ENCODE data around the gene DUOXA2. TPM values are rescaled to one million over a fixed set of nuclear protein-coding genes. Genes with fewer than 3 reads are reported as not detected.
A peak's percentile ranks its signal among the peaks of the same experiment; 100 is the strongest.

DUOXA2 gene
- total RNA-seq, 2 experiments from 2014 or later: not detected

- no peak overlapping the region for H3K4me3 Mint-ChIP-seq
- H3K36me3 Mint-ChIP-seq: no peaks in the 10 kb centered on the region
- ChIA-PET CTCF (interaction anchor here (1.1 kb wide), 1 partner anchor 13 kb away, joined by 3 read pairs; no protein-coding TSS in a partner anchor), POLR2A (interaction anchor here (0.5 kb wide), 1 partner anchor 24 kb away, joined by 4 read pairs; no protein-coding TSS in a partner anchor)
- peaks cover 70% of the 10 kb centered on the region for H3K27me3 Mint-ChIP-seq
- intact Hi-C loops (cut with micrococcal nuclease): no loop called here
- H3K27ac Mint-ChIP-seq: no peak overlapping the region
- H3K9me3 Mint-ChIP-seq: no peaks in the 10 kb centered on the region
- DNase-seq: no peak
- peaks cover 38% of the 10 kb centered on the region for H3K4me1 Mint-ChIP-seq (ENCODE audit: low read depth)
Measured at GRCh38 chr15:45113380-45113990, 641 bp upstream of the DUOXA2 start.

- peaks cover 69% of the 10 kb centered on the region for H3K27me3 Mint-ChIP-seq
- H3K4me3 Mint-ChIP-seq: no peak overlapping the region
- CTCF ChIA-PET: interaction anchor here (0.8 to 1.0 kb wide), 2 partner anchors 10 to 21 kb away, joined by 3 read pairs; no protein-coding TSS in a partner anchor
- H3K9me3 Mint-ChIP-seq: no peaks in the 10 kb centered on the region
- POLR2A ChIA-PET: no interaction called here
- intact Hi-C loops (cut with micrococcal nuclease): no loop called here
- H3K36me3 Mint-ChIP-seq: no peaks in the 10 kb centered on the region
- H3K27ac Mint-ChIP-seq: no peak overlapping the region
- DNase-seq: no peak
- H3K4me1 Mint-ChIP-seq (ENCODE audit: low read depth): peaks cover 38% of the 10 kb centered on the region
Measured at GRCh38 chr15:45114751-45115085, 592 bp downstream of the DUOXA2 start.

GRCh38 chr15:45115312-45115820 lies 1.2 kb downstream of the DUOXA2 start:
- POLR2A ChIA-PET: no interaction called here
- H3K36me3 Mint-ChIP-seq: no peaks in the 10 kb centered on the region
- no peak for DNase-seq
- peaks cover 38% of the 10 kb centered on the region for H3K4me1 Mint-ChIP-seq (ENCODE audit: low read depth)
- H3K4me3 Mint-ChIP-seq: no peak overlapping the region
- H3K27me3 Mint-ChIP-seq: peaks cover 65% of the 10 kb centered on the region
- H3K27ac Mint-ChIP-seq: no peak overlapping the region
- CTCF ChIA-PET: interaction anchor here (0.8 to 1.8 kb wide), 2 partner anchors 12 to 20 kb away, joined by 3 to 8 read pairs; no protein-coding TSS in a partner anchor
- no peaks in the 10 kb centered on the region for H3K9me3 Mint-ChIP-seq
- intact Hi-C loops (cut with micrococcal nuclease): no loop called here

DNA sequence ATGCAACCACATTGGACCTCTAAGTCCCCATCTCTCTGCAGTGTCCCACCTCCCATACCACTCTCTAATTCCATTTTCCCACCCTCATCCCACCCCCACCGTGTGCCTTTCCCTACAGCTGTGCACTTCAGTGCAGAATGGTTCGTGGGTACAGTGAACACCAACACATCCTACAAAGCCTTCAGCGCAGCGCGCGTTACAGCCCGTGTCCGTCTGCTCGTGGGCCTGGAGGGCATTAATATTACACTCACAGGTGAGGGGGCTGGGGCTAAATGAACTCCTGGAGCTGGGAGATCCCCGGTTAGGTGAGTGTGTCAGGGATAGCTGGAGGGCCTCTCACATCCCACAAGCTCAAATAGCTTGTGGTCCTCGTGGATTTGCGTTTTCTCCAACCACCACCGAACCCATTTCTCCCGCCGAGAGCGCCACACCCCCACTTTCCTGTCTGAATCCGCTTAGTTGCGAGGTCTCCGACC lies 1.9 kb downstream of the DUOXA2 start:
- CTCF ChIA-PET: interaction anchor here (0.6 to 1.8 kb wide), 6 partner anchors 11 to 284 kb away, joined by 3 to 8 read pairs (median 3); no protein-coding TSS in a partner anchor
- POLR2A ChIA-PET: no interaction called here

GRCh38 chr15:45116482-45117307 lies 2.6 kb downstream of the DUOXA2 start:
- peaks cover 38% of the 10 kb centered on the region for H3K4me1 Mint-ChIP-seq (ENCODE audit: low read depth)
- H3K27ac Mint-ChIP-seq: no peak overlapping the region
- H3K27me3 Mint-ChIP-seq: peaks cover 67% of the 10 kb centered on the region
- no peak overlapping the region for H3K4me3 Mint-ChIP-seq
- ChIA-PET CTCF (interaction anchor here (0.6 to 1.8 kb wide), 6 partner anchors 10 to 283 kb away, joined by 3 to 8 read pairs (median 3); no protein-coding TSS in a partner anchor), POLR2A (no interaction called here)
- H3K36me3 Mint-ChIP-seq: no peaks in the 10 kb centered on the region
- no peaks in the 10 kb centered on the region for H3K9me3 Mint-ChIP-seq
- DNase-seq: no peak
- intact Hi-C loops (cut with micrococcal nuclease): no loop called here

More for the DNA sequence above, 1.9 kb downstream of the DUOXA2 start:
- Mint-ChIP-seq H3K4me3 (no peak overlapping the region), H3K4me1 (ENCODE audit: low read depth) (peaks cover 38% of the 10 kb centered on the region), H3K9me3 (no peaks in the 10 kb centered on the region), H3K27ac (no peak overlapping the region), H3K27me3 (peaks cover 66% of the 10 kb centered on the region), H3K36me3 (no peaks in the 10 kb centered on the region)
- no peak for DNase-seq
- intact Hi-C loops (cut with micrococcal nuclease): no loop called here

DNA sequence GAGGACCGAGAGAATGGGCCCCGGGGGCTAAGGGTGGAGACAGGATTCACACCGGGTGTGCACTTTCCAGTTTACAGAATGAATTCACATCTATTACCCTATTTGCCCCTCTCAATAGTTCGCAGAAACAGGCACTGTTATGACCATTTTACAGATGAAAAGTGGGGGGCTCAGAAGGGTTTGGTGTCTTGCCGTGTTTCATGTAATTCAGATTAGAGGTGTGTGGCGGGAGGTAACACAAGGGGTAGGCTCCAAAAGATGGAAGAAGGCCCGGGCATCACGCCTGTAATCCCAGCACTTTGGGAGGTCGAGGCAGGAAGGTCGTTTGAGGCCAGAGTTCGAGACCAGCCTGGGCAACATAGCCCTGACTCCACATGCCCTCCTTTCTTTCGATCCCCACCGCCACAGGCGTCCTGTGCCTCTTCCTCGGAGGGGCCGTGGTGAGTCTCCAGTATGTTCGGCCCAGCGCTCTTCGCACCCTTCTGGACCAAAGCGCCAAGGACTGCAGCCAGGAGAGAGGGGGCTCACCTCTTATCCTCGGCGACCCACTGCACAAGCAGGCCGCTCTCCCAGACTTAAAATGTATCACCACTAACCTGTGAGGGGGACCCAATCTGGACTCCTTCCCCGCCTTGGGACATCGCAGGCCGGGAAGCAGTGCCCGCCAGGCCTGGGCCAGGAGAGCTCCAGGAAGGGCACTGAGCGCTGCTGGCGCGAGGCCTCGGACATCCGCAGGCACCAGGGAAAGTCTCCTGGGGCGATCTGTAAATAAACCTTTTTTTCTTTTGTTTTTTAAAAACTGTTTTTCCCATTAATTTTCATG lies 3.4 kb downstream of the DUOXA2 start:
- Mint-ChIP-seq H3K4me3 (no peak overlapping the region), H3K27ac (no peak overlapping the region)

DNA sequence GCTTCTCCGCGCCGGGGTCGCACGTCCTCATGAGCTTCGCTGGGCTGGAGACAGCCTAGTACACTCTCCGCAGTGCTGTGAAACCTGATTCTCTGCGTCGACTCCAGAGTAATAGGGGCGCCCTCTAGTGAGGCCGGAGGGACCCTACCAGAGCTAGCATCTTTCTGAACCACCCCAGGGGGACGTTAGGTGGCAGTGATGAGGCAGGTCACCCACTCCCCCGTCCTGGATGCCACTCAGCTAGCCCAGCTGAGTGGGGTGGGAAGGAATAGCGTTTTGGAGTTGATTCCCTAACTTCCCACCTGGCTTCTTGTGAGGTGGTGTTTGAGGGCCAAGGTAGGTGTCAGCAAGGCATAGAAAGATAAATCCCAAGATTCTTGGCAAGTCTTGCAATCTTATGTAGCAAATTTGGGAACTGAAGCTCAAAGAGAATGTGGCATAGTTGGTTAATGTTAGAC lies 4.0 kb downstream of the DUOXA2 start:
- Mint-ChIP-seq H3K27me3 (peaks cover 57% of the 10 kb centered on the region), H3K4me1 (ENCODE audit: low read depth) (peaks cover 26% of the 10 kb centered on the region), H3K9me3 (no peaks in the 10 kb centered on the region), H3K36me3 (no peaks in the 10 kb centered on the region), H3K27ac (no peak overlapping the region), H3K4me3 (no peak overlapping the region)
- ChIA-PET CTCF (interaction anchor here (0.6 to 4.6 kb wide), 63 partner anchors 9 to 1176 kb away, joined by 3 to 65 read pairs (median 4); partner anchors contain the start of genes DUOX1, DUOXA1 and SHF), POLR2A (no interaction called here)
- intact Hi-C loops (cut with micrococcal nuclease): loop anchor here (2.0 kb wide), 2 partner anchors 15 to 83 kb away; no protein-coding TSS in a partner anchor
- DNase-seq: peak; percentile 91

More for the DNA sequence above, 3.4 kb downstream of the DUOXA2 start:
- ChIA-PET POLR2A (no interaction called here), CTCF (interaction anchor here (0.6 to 4.6 kb wide), 57 partner anchors 8 to 1176 kb away, joined by 3 to 65 read pairs (median 4); partner anchors contain the start of genes DUOX1, DUOXA1 and SHF)
- intact Hi-C loops (cut with micrococcal nuclease): loop anchor here (2.0 kb wide), 2 partner anchors 15 to 83 kb away; no protein-coding TSS in a partner anchor
- Mint-ChIP-seq H3K36me3 (no peaks in the 10 kb centered on the region), H3K27me3 (peaks cover 61% of the 10 kb centered on the region), H3K9me3 (no peaks in the 10 kb centered on the region), H3K4me1 (ENCODE audit: low read depth) (peaks cover 30% of the 10 kb centered on the region)
- DNase-seq: no peak

DNA sequence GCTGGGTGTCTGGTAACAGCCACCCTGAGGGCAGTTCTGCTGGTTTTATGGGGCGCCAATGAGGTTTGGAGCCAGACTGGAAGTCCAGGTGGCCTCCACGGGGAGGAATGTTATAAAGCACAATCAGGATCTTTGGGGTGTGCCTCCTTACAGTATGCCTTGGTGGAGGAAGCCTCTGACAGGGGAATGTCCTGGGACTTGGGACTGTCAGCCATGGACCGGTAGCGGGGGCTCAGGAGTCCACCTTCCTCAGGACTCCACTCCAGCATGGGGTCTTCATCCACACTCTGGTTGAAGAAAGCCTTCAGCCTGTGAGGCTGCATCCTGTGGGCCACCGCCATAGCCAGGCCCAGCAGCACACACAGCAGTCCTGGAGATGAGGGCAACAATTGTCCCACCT lies 4.9 kb downstream of the DUOXA2 start:
- no peak overlapping the region for H3K27ac Mint-ChIP-seq
- H3K4me3 Mint-ChIP-seq: no peak overlapping the region
- peaks cover 49% of the 10 kb centered on the region for H3K27me3 Mint-ChIP-seq
- peaks cover 23% of the 10 kb centered on the region for H3K4me1 Mint-ChIP-seq (ENCODE audit: low read depth)
- no peaks in the 10 kb centered on the region for H3K9me3 Mint-ChIP-seq
- CTCF ChIA-PET: interaction anchor here (0.7 to 4.6 kb wide), 27 partner anchors 8 to 288 kb away, joined by 3 to 65 read pairs (median 6); partner anchors contain the start of genes DUOX1 and DUOXA1
- POLR2A ChIA-PET: no interaction called here
- H3K36me3 Mint-ChIP-seq: no peaks in the 10 kb centered on the region
- intact Hi-C loops (cut with micrococcal nuclease): loop anchor here (2.0 kb wide), 2 partner anchors 14 to 82 kb away; no protein-coding TSS in a partner anchor
- DNase-seq: no peak

DNA sequence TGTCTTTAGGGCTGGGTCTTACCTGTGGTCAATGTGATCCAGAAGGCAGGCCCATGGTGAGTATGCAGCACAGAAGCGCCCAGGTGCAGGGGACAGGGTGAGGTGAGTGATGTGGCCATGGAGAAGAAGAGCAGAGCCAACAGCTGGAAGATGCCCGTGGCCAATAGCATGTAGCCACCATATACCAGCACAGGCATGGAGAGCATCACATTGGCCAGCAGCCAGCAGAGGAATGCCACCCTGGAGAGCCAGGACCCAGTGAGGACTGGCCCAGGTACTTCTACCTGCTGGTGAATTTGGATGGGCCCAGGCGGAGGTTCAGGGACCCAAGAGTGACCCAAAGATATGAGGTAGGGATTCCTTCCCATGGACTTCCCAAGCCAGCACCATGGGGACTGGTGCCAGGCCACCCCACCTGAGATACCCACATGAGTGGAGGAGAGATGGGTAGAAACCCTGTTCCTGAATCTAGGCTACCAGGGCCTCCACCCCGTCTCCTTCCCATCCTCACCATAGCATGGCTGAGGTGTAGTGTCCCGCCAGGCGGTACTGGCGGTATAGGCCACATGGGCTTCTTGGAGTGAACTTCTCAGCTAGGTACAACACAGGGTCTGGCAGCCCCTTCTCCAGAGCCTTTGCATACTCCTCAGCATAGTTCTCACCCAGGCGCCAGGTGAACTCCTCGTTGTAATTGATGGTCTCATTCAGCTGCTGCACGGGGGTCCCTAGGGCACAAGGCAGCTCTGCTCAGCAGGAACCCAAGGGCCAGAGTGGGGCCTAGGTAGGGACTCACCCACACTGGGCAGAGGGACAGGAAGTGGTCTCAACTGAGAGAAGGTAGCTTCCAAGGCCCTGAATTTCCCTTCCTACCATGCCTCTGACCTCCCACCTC lies 6.2 kb downstream of the DUOXA2 start:
- ChIA-PET POLR2A (no interaction called here), CTCF (interaction anchor here (0.5 to 4.6 kb wide), 4 partner anchors 8 to 309 kb away, joined by 3 to 65 read pairs (median 4); partner anchors contain the start of genes DUOX1 and DUOXA1)
- Mint-ChIP-seq H3K4me1 (ENCODE audit: low read depth) (peaks cover 17% of the 10 kb centered on the region), H3K27me3 (peaks cover 40% of the 10 kb centered on the region), H3K27ac (no peak overlapping the region), H3K36me3 (no peaks in the 10 kb centered on the region), H3K4me3 (no peak overlapping the region), H3K9me3 (no peaks in the 10 kb centered on the region)
- intact Hi-C loops (cut with micrococcal nuclease): no loop called here
- no peak for DNase-seq

DNA sequence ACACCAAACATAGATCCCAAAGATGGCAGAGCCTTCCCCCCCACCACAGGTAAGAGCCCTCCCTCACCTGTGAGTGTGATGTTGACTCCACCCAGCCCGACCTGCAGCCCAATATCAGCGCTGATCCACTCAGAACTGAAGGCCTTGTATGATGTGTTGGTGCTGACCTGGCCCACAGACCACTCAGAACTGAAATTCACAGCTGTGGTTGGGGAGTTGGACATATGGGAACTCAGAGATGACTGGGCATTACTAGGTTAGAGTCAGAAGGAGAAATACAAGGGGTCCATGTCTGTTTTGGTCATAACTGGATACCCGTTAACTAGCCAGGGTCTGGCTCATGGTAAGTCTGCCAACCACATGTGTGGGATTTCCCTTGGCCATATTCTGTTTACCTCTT lies 6.9 kb downstream of the DUOXA2 start:
- Mint-ChIP-seq H3K9me3 (no peaks in the 10 kb centered on the region), H3K4me1 (ENCODE audit: low read depth) (peaks cover 17% of the 10 kb centered on the region), H3K27ac (no peak overlapping the region), H3K36me3 (no peaks in the 10 kb centered on the region), H3K27me3 (peaks cover 40% of the 10 kb centered on the region), H3K4me3 (no peak overlapping the region)
- DNase-seq: no peak
- intact Hi-C loops (cut with micrococcal nuclease): no loop called here
- ChIA-PET CTCF (interaction anchor here (0.6 to 4.6 kb wide), 6 partner anchors 9 to 267 kb away, joined by 3 to 65 read pairs (median 3); partner anchors contain the start of genes DUOX1 and DUOXA1), POLR2A (no interaction called here)

All from activated CD4-positive, alpha-beta memory T cell treated with anti-CD3 and anti-CD28 coated beads for 36 hours (primary cell).